SK-N-SH (cell line): ENCODE results near the gene OR13G1.

Source experiments
- EP300 ChIP-seq, 2 experiments: IDR thresholded peaks; 2 replicates each; pipeline versions ENCODE4 v1.4.0 to v1.6.1; 2012; ENCODE audit warnings: borderline replicate concordance in 1 of 2, low read depth in 1 of 2, low read length in 1 of 2
- EZH2phosphoT487 ChIP-seq: fragments of 200-600 bp; sonication (generic); IDR thresholded peaks from 2 replicates; pipeline ENCODE4 v1.6.1; 2017; ENCODE audit warnings: low read depth, mixed run types, mild to moderate bottlenecking, antibody characterized with exemption, moderate library complexity, borderline replicate concordance
- POLR2AphosphoS5 ChIP-seq: IDR thresholded peaks from 2 replicates; pipeline ENCODE4 v1.6.1; 2012; ENCODE audit warnings: low read depth, low read length
- RAD21 ChIP-seq: IDR thresholded peaks from 2 replicates; pipeline ENCODE4 v1.6.1; 2012; ENCODE audit warnings: mild to moderate bottlenecking, low read length
- RFX5 ChIP-seq: IDR thresholded peaks from 2 replicates; pipeline ENCODE4 v1.6.1; 2012; ENCODE audit warnings: mild to moderate bottlenecking, improper control_type of control experiment, low read length
- RXRA ChIP-seq: IDR thresholded peaks from 2 replicates; pipeline ENCODE4 v1.4.0; 2012; ENCODE audit warnings: low read depth, mild to moderate bottlenecking, borderline replicate concordance
- SIN3A ChIP-seq: IDR thresholded peaks from 2 replicates; pipeline ENCODE4 v1.6.1; 2012; ENCODE audit warnings: low read depth, mild to moderate bottlenecking, low read length, moderate library complexity, borderline replicate concordance
- SMC3 ChIP-seq: IDR thresholded peaks from 2 replicates; pipeline ENCODE4 v1.6.1; 2012; ENCODE audit warnings: low read depth, low read length, improper control_type of control experiment
- TF ChIP-seq, protein P1 (sequence below): IDR thresholded peaks from 2 replicates; pipeline ENCODE4; 2012
- TF ChIP-seq, protein P2 (sequence below): fragments of 200-600 bp; sonication (generic); IDR thresholded peaks from 2 replicates; pipeline ENCODE4 v1.6.1; 2017; ENCODE audit warnings: antibody characterized with exemption, mild to moderate bottlenecking, moderate library complexity
- TF ChIP-seq, protein P3 (sequence below): fragments of 150-350 bp; IDR thresholded peaks from 2 replicates; pipeline ENCODE4 v1.6.1; 2017; ENCODE audit warnings: antibody characterized with exemption, low read length, low read depth, borderline replicate concordance
- TF ChIP-seq, protein P4 (sequence below): IDR thresholded peaks from 2 replicates; pipeline ENCODE4 v1.6.1; 2012; ENCODE audit warnings: mild to moderate bottlenecking, low read depth, low read length, moderate library complexity

DNA sequence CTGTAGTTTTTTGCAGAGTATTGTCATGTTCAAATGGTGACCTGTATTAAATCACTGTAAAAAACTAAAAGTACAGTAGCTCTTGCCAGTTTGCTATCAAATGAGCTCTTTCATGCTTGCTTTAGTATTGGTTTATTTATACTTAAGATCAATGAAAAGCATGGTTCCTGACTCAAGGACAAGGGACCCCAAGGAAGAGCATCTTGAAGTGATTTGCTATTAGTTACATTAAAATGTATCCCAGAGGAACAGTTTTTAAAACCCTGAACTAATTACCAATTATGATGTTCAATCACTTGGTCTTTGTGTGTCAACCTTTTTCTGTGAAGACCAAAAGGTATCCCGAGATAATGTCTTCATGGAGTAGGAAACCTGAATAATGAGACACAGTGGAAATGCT, at the start of gene OR13G1:
- no peak for TF ChIP-seq SMC3
- TF ChIP-seq, protein P1, sequence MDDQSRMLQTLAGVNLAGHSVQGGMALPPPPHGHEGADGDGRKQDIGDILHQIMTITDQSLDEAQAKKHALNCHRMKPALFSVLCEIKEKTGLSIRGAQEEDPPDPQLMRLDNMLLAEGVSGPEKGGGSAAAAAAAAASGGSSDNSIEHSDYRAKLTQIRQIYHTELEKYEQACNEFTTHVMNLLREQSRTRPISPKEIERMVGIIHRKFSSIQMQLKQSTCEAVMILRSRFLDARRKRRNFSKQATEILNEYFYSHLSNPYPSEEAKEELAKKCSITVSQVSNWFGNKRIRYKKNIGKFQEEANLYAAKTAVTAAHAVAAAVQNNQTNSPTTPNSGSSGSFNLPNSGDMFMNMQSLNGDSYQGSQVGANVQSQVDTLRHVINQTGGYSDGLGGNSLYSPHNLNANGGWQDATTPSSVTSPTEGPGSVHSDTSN = no peak
- TF ChIP-seq SIN3A = no peak
- TF ChIP-seq RFX5 = no peak
- TF ChIP-seq EP300 (IDR thresholded peaks at IDR 0.05; ENCODE audit: borderline replicate concordance in 1 of 2, low read depth in 1 of 2, low read length in 1 of 2) = no peak
- no peak for TF ChIP-seq RXRA
- no peak for TF ChIP-seq POLR2AphosphoS5
- TF ChIP-seq, protein P2, sequence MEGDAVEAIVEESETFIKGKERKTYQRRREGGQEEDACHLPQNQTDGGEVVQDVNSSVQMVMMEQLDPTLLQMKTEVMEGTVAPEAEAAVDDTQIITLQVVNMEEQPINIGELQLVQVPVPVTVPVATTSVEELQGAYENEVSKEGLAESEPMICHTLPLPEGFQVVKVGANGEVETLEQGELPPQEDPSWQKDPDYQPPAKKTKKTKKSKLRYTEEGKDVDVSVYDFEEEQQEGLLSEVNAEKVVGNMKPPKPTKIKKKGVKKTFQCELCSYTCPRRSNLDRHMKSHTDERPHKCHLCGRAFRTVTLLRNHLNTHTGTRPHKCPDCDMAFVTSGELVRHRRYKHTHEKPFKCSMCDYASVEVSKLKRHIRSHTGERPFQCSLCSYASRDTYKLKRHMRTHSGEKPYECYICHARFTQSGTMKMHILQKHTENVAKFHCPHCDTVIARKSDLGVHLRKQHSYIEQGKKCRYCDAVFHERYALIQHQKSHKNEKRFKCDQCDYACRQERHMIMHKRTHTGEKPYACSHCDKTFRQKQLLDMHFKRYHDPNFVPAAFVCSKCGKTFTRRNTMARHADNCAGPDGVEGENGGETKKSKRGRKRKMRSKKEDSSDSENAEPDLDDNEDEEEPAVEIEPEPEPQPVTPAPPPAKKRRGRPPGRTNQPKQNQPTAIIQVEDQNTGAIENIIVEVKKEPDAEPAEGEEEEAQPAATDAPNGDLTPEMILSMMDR = no peak
- no peak for TF ChIP-seq RAD21
- TF ChIP-seq, protein P3, sequence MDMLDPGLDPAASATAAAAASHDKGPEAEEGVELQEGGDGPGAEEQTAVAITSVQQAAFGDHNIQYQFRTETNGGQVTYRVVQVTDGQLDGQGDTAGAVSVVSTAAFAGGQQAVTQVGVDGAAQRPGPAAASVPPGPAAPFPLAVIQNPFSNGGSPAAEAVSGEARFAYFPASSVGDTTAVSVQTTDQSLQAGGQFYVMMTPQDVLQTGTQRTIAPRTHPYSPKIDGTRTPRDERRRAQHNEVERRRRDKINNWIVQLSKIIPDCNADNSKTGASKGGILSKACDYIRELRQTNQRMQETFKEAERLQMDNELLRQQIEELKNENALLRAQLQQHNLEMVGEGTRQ = no peak
- TF ChIP-seq EZH2phosphoT487 = no peak
- TF ChIP-seq, protein P4, sequence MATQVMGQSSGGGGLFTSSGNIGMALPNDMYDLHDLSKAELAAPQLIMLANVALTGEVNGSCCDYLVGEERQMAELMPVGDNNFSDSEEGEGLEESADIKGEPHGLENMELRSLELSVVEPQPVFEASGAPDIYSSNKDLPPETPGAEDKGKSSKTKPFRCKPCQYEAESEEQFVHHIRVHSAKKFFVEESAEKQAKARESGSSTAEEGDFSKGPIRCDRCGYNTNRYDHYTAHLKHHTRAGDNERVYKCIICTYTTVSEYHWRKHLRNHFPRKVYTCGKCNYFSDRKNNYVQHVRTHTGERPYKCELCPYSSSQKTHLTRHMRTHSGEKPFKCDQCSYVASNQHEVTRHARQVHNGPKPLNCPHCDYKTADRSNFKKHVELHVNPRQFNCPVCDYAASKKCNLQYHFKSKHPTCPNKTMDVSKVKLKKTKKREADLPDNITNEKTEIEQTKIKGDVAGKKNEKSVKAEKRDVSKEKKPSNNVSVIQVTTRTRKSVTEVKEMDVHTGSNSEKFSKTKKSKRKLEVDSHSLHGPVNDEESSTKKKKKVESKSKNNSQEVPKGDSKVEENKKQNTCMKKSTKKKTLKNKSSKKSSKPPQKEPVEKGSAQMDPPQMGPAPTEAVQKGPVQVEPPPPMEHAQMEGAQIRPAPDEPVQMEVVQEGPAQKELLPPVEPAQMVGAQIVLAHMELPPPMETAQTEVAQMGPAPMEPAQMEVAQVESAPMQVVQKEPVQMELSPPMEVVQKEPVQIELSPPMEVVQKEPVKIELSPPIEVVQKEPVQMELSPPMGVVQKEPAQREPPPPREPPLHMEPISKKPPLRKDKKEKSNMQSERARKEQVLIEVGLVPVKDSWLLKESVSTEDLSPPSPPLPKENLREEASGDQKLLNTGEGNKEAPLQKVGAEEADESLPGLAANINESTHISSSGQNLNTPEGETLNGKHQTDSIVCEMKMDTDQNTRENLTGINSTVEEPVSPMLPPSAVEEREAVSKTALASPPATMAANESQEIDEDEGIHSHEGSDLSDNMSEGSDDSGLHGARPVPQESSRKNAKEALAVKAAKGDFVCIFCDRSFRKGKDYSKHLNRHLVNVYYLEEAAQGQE = no peak
